GM12801 (cell line): ENCODE measurements around the gene PIAS1.

Experiments used
- TF ChIP-seq, protein P1 (sequence below): IDR thresholded peaks from one replicate; pipeline ENCODE4 v1.5.1; 2011; ENCODE audit warnings: control low read depth; ENCODE audit not compliant: insufficient read length; ENCODE audit errors: extremely low read depth

The PIAS1 gene

DNA sequence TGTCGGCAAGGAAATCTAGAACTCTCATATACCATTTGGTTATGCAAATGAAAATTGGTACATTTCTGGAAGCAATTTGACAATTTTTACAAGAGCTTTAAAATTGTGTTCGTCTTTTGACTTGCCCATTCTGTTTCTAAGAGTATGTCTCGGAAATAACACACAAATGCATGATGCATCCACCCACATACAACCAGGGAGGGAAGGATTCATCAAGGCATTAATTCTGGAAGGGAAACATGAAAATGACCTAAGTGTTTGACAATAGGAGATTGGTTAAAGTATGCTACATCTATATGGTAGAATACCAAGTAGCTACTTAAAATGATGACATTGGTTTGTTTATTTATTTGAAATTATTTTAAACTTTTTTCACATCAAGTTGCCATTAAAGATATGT, 58.6 kb downstream of the PIAS1 start:
- TF ChIP-seq, protein P1, sequence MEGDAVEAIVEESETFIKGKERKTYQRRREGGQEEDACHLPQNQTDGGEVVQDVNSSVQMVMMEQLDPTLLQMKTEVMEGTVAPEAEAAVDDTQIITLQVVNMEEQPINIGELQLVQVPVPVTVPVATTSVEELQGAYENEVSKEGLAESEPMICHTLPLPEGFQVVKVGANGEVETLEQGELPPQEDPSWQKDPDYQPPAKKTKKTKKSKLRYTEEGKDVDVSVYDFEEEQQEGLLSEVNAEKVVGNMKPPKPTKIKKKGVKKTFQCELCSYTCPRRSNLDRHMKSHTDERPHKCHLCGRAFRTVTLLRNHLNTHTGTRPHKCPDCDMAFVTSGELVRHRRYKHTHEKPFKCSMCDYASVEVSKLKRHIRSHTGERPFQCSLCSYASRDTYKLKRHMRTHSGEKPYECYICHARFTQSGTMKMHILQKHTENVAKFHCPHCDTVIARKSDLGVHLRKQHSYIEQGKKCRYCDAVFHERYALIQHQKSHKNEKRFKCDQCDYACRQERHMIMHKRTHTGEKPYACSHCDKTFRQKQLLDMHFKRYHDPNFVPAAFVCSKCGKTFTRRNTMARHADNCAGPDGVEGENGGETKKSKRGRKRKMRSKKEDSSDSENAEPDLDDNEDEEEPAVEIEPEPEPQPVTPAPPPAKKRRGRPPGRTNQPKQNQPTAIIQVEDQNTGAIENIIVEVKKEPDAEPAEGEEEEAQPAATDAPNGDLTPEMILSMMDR, result no peak

DNA sequence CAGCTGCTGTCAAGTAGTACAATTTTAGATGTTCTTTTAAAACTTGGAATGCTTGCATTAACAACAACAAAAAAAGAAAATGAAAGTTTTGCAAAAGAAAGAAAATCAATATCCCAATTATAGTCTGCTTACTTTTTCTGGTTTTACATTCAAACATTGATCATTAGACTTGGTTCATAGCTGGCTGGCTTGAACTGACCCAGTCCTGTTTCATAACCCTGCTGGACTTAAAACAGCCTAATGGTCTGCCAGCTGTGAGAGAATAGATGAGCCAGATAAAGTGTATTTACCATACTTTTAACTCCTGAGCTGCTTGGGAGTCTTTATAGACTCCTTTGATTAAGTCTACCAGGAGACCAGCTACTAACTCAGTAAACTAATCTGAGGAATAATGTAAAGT, 59.2 kb downstream of the PIAS1 start:
- TF ChIP-seq, protein P1, result no peak

DNA sequence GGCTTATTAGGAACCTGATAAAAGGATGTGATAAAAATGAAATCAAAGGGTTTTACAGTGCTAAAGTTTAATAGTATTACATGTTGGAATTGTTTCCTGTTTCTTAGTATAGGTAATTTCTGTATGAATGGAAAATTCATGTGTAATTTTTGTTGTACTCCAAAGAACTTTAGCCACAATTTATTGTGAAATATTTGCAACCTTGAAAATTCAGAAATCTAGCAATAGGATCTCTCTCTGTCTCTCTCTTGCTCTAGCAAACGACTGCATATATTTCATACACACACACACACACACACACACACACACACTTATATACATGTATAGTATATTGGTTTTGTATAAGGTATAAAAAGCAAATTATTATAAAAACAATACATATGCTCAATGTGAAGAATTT, 59.6 kb downstream of the PIAS1 start:
- TF ChIP-seq, protein P1, result no peak

GRCh38 chr15:68114356-68114755, 60.2 kb downstream of the PIAS1 start:
- TF ChIP-seq, protein P1, result no peak

GRCh38 chr15:68114840-68115239, 60.7 kb downstream of the PIAS1 start:
- TF ChIP-seq, protein P1, result no peak

DNA sequence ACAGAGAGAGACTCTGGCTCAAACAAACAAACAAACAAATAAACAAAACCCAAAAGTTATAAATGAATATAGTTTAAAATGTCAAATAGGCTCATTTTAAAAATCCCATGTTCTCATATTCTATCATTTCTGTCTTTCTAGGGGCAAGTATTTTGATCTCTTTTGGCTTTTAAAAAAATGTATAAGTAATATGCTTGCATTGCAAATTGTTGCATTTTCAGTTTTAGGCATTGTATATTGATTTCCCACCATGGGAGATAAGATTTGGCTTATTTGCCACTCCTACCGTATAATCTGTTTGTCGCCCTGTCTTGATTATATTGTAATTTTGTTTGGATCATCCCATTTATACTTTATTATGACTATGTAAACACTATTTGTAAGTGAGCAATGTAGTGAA, 70.6 kb downstream of the PIAS1 start:
- TF ChIP-seq, protein P1, result no peak

DNA sequence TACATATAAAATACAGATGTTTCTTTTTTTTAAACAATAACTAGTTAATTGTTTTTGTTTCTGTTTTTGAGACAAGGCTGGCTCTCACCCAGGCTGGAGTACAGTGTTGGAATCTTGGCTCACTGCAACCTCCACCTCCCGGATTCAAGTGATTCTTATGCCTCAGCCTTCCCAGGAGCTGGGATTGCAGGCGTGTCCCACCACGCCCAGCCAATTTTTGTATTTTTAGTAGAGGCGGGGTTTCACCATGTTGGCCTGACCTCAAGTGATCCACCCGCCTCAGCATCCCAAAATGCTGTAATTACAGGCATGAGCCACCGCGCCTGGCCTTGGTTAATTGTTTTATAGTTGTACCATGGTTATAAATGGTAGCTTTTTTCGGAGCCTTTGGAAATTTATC, 72.3 kb downstream of the PIAS1 start:
- TF ChIP-seq, protein P1, result no peak

GRCh38 chr15:68129072-68129471, 75.0 kb downstream of the PIAS1 start:
- TF ChIP-seq, protein P1, result no peak
